Stimulated activated CD4-positive, alpha-beta T cell treated with anti-CD3 and anti-CD28 coated beads, Interleukin-1b, Interleukin-23, amount 100 ng/mL, for 24 hours (primary cell): ENCODE measurements around the gene STRA6.

Source experiments
- DNase-seq, 4 experiments: peaks; one replicate each; pipeline ENCODE4 v3.0.0-alpha.2; 2020; ENCODE audit warnings: low read depth in 4 of 4, low spot score in 1 of 4

The STRA6 gene

DNA sequence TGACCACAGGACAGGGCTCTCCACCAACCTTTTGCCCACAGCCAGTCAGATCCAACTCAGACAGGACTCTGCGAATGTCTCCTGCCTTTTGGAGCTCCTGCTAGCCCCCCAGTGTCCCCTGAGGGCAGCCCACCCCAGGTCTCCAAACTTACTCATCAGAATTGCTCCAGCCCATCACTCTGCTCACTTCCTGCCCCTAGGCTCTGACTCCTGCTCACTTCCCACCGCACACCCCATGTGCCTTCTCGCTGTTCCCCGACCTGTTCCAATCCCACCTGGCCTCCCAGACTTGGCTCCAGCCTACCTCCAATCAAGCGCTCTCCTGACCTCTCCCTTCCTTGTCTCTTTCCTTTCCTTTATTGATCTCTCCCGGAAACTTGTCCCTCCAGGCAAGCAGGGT lies 5.9 kb upstream of the STRA6 start:
- DNase-seq: no peak

DNA sequence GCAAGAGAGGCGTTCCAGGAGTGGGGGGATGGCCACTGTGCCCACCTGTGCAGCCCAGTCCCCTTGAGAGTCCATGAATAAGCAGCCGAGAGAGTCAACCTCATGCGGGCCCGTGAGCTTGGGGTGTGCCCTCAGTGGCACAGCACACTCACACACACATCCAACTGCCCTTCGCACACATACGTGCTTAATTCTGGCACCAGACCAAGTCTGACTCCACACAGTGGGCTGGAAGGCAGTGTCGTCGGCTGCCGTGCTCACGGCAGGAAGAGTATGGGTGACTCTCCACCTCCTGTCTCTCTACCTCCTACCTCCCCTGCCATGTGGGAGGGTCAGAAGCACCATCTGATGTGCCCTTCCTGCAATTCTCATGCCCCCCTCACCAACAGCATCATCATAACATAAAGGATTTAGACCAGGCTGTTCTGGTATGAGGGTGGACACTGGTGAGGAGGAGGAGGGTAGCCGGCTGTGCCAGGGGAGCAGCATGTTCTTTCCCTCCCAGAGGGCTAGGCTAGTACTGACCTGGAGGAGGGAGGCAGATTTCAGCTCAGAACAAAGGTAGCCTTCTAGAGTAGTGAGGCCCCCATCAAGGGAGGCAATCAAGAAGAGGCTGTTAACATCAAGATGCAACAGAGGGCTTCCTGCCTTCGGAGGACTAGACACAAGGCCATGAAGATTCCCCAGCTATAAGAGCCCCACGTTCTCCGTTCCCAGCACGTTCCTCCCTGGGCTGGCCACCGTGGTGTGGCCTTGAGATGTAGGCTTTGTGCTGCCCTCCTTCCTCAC lies 5.3 kb upstream of the STRA6 start:
- no peak for DNase-seq

DNA sequence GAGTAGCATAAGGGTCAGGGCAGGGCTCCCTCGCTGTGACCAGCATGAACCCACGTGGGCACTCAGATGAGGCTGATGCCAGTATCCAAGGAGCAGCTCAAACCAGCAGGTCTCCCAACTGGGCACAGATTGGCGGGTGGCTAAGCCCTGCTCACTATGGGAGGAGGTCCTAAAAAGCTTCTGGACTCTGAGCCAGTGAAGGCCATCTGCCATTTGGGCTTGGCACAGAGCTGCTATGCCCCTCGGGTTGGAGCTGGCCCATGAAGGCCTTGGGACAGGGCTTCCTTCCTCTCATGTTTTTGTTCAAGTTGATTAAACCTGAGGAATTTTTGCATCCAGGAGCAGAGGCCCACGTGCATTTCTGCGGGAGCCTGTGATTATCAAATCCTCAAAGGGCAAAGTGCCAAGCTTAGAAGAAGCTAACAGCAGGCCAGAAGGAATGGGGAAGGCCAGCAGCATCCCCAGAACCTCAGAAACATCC lies 4.3 kb upstream of the STRA6 start:
- DNase-seq: no peak

DNA sequence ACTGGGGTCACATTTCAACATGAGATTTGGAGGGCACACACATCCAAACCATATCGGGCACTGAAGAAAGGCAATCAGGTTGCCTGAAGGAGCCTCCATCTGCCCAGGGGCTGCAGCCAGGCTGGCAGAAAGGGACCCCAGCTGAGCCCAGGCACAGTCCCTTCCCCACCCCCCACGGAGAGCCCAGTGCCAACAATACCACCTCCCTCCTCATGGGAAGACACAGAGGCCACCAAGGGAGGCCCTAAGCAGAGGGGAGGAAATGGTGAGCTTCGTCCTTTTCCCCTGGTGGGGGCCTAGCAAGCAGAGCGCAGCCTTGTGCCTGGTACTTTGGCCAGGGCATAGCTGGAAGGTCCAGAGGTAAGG lies 3.0 kb upstream of the STRA6 start:
- DNase-seq: no peak

DNA sequence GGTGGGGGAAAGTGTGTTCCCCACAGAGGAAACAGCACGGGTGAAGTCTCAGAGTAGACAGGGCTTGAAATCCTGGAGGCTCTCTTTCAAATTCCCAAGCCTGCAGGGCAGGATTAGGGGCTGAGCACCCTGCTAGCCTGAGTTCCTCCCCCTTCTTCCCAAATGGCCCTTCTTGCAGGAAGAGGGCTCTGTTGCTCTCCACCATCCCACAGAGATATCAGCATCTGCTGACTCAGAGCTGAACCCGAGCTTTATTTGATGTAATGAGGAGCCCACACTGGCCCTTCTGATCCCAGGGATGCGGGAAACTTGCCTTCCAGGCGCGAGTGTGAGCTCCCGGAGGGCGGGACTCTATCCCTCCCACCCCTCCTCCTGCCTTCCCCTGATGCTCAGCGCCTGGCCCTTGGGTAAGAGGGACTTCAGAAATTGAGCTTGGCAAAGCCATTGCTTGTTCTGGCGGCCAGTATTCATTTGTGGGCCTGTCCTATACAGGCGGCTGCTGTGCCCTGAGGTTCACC lies 1.4 kb upstream of the STRA6 start:
- no peak for DNase-seq

DNA sequence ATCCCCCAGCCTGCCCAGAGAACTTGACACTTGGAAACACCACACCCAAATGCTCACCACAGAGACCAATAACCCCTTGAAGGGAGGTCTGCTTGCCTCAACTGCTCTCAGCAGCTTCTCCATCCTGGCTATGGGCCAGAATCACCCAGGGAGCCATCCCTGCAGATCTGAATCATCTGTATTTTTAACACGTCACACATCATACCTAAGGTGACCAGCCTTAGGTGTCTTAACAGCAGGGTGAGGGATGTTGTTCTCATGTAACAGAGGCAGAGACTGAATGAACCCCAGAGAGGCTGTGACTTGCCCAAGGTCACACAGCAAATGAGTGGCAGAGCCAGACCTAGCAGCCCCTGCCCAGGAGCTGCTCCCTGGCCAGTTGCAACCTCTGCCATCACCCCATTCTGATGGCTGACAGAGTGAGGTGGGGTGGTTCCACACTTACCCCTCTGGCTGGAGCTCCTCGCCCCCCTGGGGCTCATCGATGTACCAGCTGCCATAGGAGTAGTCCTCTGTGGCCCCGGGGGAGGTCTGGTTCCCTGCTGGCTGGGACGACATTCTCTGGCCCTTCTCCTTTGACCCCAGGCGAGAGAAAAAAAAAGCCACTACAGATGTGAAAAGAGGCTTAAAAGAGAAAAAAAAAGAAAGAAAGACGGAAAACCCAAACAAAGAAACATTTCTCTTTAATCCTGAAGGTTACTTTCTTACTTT lies 722 bp downstream of the STRA6 start:
- no peak for DNase-seq

DNA sequence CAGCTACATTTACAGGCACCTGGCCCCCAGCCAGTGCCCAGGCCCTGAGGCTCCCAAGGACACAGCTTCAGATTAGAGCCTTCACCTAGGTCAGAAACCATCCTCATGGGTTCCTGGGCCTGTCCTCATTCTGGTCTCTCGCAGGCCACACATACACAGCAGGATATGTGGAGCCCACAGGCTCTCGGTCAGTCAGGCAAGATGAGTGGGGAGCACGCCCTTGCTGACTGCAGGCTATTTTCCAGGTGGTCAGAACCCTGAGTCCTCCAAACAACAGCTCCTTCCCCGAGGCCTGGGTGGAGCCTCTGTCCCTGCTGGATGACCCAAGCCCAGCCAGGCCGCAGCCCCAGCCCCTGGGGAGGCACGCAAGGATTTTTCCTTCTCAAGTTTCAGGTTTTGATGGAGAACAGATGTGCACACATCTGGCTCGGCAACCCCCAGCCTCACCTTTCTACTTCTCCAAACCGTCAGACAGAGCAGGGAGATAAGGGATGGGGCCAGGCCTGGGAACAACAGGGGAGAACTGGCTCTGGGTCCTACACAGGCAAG lies 1.6 kb downstream of the STRA6 start:
- no peak for DNase-seq

DNA sequence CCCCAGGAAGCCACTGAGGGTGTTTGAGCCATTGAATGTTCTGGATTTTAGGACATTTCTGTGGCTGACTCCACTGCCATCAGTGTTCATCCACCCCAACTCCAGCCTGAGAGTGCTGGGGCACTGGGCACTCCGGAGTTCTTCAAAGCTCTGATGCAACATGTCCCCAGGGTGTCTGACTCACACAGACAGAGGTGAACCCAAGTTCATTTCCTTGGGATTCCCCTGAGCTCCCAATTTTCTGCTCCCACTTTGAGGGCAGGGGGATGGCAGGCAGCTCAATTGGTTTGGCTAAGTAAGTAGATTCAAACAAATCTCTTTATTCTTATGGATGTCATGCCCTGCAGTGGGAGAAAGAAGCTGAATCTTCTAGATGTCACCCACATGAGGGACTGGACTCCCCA lies 2.2 kb downstream of the STRA6 start:
- no peak for DNase-seq

DNA sequence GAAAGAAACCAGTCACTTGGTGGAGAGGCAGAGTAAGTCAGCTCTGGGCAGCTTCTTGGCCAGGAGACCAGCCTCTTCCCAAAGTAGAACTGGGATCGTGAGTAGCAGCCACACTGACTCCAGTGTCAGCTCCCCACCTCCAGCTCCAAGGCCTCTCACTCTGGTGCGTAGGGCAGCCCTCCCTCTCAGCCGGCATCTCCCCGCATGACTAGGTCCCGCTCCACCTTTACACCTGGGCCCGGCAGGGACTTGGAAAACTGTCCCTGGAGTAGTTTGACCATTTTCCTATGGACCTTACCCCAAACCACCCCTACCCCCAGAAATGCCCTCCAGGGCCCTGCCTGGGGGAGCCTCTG lies 3.3 kb downstream of the STRA6 start:
- no peak for DNase-seq

DNA sequence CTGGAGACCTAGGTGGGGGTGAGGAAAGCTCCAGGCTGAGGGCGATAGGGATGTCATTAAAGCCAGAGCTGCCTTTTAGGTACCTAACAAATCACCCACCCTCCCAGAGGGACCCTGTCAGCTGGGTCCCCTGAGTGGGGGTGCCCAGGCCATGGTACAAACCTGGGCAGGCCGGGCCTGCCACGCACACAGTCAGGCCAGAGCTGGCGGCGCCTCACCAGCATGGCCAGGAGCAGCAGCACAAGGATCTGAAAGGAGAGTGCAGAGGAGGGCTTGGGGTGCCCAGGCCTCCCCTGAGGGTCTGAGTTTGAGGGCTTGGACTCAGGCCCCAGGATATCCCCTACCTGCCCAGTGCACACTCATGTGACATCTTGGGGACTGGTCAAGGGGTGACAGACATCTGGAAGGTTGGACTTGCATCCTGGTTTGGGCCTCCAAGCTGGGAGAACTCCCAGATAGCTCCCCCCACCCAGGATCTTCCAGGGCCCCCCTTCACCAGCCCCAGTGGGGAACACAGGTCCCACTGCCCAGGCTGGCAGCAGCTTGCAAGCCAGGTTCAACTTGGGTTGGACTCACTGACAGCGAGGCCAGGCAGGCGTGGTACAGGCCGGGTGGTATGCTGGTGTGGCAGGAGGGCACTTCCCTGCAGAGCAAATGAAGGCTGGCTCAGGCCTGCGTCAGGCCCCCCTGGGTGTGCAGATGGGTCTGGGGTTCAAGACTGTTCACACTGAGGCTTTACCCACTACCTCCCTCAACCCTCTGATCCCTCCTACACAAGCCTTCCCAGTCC lies 5.2 kb downstream of the STRA6 start:
- no peak for DNase-seq

DNA sequence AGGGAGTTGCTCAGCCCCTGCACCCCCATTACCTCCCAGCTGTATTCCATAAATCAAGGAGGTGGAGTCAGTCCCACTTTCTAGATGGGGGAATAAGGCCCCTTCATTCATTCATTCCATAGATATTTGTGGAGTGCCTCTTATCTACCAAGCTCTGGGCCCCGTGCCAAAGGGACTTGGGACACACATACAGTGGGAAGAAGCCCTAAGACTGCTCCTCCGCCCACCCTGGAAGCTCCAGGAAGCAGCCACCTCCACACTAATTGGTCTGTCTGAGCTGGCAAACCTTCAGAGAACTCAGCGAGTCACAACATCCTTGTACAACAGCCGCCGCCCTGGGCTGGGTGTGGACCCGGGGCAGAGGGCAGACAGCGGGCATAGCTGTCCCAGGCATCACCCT lies 6.4 kb downstream of the STRA6 start:
- DNase-seq: no peak

DNA sequence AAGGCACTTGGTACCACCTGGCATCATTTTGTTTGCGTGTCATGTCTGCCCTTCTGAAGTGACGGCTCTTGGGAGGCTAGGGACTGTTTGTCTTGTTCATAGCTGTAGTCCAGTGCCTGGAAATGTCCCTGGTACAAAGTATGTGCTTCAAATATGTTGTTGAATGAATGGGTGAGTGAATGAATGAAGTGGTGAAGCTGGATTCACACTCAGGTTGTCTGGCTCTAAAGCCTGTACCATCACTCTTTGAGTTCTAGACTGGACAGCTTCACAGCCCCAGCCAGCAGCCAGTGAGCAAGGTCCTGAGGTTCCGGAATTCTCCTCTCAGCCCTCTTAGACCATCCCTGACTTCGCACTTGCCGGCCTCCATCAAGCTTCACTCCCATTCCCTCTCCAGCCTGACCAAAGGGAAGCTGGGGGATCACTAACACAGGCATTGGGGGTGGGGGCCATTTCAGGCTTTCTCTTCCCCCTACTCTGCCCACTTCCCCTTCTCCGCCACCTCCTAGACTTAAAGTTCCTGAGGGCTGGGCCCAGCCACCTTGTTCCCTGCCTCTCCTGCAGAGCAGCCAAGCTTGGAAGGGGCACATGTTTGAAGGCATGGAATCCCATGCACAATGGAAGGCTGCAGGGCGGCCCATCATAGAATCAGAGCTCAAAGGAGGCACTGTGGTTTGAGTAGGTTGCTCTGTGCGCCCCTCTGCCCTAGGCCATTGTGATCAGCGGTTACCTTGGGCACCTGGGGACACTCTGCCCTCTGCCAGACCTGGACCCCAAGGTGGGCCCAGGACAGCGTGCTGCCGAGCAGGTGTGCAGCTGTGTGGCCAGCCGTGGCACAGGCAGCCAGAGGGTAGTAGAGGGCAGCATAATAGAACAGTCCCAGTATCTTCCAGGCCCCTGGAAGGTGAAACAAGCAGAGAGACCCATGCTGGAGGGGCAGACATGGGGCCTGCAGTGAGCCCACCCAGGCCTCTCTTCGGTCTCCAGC lies 7.7 kb downstream of the STRA6 start:
- DNase-seq: no peak

DNA sequence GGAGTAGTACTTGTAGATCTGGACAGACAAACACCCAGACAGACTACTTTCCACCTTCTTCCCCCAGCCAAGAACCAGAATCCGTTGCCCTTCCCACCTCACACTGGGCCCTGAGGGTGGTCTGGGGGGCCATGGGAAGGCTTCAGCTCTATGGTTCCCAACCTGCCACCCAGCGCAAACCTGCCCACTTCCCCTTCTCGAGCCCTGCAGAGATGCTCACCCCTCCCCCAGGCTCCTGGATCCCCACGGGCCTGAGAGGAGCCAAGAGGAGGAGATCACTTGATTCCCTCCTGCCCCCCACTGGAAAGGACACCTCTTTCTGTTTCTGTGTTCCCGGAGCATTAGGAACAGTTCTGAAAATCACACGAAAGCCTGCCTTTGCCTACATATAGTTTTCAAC lies 8.7 kb downstream of the STRA6 start:
- DNase-seq: no peak

DNA sequence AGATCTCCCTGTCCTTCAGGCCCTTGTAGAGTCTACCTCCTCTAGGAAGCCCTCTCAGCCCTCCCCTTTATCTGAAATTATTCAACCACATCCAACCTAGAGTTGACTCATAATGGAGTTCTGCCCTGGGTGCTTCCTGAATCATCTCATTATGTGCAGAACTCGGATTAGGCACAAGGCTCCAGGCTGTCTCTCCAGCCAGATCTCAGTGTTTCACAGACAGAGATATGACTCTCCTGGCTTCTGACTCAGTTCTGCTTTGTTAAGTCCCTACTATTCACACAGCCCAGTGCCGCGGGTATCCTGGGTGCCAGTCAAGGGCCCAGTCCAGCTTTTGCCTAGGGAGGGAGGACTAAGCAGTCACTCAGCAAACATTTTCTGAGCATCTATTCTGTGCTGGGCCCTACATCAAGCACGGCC lies 9.3 kb downstream of the STRA6 start:
- no peak for DNase-seq

DNA sequence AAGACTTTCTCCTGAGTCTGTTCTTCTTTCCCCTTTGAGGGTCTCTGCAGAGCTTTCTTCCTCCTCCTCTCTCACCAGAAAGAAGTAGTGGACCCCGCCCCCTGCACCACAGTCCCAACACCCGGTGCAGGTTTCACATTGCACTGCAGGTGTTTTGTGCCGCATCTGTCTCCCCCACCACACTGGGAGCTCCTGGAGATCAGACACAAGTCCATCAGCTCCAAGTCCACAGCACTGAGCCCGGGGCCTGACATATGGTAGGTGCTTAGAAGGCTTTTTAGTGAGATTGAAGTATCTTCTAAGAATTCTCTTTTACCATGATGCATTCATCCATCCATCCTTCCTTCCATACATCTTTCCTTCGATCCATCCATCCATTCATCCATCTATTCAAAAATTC lies 9.8 kb downstream of the STRA6 start:
- DNase-seq: no peak

DNA sequence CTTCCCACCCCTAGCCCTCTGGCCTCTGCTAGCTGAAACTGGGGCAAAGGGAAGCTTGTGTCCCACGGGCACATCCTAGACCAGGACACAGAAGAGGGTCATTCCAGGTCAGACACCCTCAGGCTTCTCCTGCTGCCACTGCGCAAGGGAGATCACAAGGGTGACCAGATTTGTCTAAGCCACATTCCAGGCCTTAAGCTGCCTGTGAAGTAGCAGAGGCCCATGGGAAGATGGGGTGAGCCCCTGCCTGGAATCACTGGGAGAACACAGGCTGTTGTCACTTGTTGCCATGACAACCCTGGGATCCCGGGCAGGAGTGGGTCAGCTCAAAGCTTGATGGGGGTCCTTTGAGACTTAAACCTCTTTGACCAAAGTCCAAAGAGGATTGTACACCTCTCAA lies 10.8 kb downstream of the STRA6 start:
- no peak for DNase-seq

DNA sequence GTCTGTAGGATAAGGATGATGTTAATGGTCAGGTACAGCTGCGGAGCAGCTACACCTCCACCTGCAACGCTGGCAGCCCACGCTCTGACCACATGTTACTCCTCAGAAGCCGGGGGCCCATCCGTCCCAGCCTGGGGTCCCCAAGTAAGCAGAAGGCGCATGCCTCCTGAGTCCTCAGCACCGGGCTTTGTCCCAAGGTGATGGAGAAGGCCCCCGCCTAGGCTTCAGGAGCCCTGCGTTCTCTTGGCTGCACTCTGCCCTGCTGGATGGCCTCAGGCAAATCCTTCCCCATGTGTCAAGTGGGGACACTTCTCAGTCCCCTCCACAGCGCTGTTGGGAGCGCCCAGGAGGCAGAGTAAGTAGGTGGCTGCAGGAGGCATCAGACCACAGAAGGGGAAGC lies 14.4 kb downstream of the STRA6 start:
- no peak for DNase-seq

DNA sequence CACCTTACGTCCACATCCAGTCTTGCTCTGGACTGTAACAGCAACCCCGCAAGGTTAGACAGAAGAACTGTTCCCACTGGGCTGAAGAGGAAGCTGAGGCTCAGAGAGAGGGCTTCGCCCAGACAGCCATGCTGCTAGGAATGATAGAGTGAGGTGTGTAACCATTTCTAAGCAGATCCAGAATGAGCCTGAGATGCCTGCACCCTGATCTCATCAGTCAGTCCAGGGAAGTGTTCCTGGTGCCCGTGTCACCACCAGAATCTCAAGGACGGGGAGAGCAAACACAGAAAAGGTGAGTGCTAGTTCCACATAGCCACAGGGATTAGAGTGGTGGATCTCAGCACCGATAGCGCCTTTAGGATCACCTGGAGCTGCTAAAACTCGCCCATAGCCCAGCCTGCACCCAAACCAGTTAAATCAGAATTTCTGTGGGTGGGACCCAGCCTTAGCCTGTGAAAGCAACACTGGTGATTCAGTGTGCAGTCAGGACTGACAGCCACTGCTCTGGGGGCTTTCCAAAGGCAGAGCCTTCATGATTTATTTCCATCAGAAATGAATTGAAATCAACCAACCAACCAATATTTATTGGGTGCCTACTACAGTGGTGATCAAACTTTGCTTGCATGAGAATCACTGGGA lies 16.8 kb downstream of the STRA6 start:
- no peak for DNase-seq

DNA sequence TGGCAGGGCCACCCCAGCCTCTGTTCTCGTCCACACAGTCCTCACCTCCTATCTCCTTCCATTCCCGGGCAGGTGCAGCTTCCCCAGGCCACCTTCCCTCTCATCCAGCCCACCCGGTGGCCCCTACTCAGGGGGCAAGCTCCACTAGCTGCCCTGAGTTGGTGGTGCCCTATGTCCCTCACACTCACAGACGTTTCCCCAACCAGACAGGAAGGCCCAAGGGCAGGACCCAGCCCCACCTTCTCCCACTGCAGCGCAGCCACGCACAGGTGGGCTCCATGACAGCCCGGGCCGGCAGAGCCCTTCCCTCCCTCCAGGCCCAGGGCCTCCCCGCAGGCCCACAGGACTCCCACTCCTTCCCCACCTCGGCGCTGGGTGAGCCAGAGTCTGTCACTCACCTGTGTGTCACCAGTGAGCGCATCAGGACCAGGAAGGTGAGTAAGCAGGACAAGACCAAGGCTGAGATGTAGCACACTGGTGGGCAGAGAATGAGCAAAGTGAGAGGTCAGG lies 17.9 kb downstream of the STRA6 start:
- DNase-seq: no peak

DNA sequence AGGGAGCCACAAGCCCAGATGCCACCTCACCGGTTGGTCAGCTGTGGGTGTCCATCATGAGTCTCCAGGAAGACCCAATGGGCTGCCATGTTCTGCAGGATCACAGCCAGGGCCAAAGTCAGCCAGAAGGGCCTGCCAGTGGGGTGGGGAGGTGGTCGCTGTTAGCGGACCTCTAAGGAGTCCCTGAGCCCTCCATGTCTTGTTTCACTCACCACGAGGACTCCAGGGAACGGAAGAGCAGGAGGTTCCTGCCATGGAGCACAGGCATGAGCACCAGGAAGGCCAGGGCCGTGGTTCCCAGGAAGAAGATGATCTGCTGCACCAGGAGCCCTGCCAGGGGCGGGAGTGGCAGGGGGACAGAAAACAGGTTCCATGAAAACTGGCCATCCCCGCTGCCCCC lies 20.5 kb downstream of the STRA6 start:
- DNase-seq: no peak
